Right ventricle myocardium superior (tissue), 1 donor: ENCODE results near the gene CD300LF. TPM values are rescaled to one million over a fixed set of nuclear protein-coding genes. Genes with fewer than 3 reads are reported as not detected.

Experiments used
- ATAC-seq: fragments of 200-7000 bp; cut with Tn5 transposase; one replicate; pipeline ENCODE4 v1.9.1; 2020; ENCODE audit warnings: mild to moderate bottlenecking; ENCODE audit not compliant: poor library complexity
- DNase-seq: peaks from one replicate; pipeline ENCODE4 v3.0.0-alpha.2; 2020
- intact Hi-C: fragments of 100-400 bp; cut with DNase I; formaldehyde crosslinking; loops from one replicate; pipeline ENCODE4 v1.11.2; 2022
- microRNA-seq: library from miRNA; unstranded; fragments of <30 nt; microRNA quantifications from one replicate; pipeline ENCODE4 v1.2.0, GENCODE V29; 2020
- total RNA-seq: library from RNA; stranded (reverse); fragmentation: NEBNext Ultra II Directional; extraction: Animal tissue kit (Norgen Biotek cat#: 25700); gene quantifications from one replicate; pipeline ENCODE4 v1.2.1, GENCODE V29; 2021
- donor health status: DM: no; HTN: yes; CAD: no; lungs with severe emphysema.

CD300LF gene
- total RNA-seq, 1 donor from 2014 or later = not detected

DNA sequence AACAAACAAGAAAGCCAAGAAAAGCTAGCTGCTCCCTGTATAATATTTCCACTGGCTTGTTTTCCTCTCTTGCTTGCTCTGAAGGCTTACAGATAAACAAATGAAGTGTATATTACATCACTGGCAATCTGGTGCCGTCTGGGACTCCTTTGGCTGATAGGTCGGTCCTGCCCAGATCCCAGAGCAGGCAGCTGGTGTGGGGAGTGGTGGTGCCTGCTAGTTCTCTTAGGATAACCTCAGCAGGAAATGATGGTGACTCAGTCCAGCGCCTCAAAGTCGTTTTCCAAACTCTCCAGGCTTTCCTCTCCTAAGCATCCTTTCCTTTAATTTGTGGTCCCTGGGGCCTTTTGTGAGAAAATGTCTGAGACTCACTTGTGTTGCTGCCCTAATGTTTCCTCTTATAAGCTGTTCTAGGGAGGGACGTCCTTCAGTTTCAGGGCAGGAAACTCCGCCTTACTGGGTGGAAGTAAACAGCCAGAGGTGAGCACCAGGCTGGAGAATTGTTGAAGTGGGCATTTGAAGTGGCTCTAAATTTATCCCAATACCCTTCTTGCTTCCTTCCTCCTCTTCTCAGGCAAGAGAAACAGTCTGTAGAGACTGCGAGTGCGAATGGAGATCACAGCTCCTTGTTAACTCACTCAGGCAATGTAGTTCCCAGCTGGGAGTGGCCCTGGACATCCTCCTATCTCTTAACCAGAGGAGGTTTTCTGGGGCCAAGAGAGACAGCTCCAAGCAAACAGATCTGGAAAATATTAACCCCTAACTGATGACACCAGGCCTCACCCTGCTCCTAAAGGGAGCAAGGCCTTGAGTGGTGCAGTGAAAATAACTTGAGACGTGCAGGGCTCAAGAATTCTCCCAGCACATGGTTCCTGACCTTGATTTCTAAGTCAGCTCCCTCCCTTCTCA, 34.9 kb downstream of the CD300LF start:
- DNase-seq = peak; percentile 66
- intact Hi-C loops = no loop called here
- ATAC-seq = peak; percentile 90

DNA sequence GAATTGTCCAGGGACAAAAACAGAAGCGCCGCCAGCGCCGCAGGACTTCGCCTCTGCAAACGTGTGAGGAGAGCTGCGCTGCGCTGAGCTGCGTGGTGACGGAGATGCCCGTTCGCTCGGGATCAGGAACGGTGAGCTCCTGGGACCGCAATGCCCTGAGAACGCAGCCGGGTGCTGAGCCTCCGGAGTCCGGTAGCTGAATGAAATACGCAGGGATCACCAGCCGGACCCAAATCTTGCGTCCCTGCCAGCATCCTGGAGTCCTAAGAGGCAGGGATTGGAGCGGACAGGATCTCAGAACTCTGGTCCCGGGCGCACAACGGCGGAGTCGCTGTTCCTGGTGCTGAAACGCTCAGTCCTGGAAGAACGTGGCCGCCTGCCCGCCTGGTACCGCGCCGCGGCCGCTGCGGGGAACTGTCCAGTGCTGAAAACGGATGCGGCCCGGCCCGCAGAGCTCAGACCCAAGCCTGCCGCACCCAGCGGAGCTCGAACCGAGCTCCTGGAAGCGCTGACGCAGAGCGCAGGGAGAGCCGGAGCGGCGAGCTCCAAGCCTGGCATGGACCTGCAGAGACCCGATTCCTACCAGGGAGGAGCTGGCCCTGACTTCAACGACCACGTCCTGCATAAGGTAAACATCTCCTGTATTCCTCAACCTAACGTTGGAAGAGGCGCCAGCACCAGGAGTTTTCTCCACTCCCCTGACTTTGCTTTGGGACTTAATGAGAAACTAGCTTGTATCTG, 41.5 kb downstream of the CD300LF start:
- intact Hi-C loops = no loop called here
- DNase-seq = peak; percentile 88
- peak; percentile 96 for ATAC-seq

DNA sequence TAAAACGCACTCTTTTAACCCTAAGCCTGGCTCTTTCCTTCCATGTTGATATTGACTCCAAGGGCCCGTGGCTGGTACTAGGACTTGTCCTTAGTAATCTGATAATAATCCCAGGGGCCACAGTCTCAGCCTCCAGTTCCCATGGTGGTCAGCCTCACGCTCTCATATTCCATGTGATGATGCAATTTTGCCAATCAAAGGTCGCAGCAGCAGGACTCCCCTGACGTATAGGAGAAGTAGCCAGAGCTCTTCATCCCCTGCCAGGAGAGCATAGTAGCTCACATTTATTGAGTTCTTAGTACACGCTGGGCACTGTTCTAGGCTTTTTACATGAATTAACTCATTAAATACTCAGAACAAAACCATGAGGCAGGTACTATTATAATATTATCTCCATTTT, 42.4 kb downstream of the CD300LF start:
- DNase-seq (no peak), ATAC-seq (no peak)
- intact Hi-C loops = no loop called here

DNA sequence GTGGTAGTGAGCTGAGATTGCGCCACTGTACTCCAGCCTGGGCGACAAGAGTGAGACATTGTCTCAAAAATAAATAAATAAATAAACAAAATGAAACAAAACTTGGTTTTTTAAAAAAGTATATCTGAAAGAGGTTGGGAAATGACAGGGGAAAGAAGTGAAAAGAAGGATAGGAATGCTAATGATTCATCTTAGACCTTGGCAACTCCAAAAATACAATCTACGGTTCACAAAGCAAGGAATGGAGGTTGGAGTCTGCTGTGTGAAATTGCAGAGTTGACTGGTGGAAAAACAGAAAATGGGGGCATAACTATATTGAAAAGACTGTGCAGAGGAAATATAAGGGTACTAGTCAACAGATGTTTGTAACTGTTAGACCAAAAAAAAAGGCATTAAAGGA, 49.2 kb downstream of the CD300LF start:
- no peak for DNase-seq
- intact Hi-C loops = no loop called here
- no peak for ATAC-seq

DNA sequence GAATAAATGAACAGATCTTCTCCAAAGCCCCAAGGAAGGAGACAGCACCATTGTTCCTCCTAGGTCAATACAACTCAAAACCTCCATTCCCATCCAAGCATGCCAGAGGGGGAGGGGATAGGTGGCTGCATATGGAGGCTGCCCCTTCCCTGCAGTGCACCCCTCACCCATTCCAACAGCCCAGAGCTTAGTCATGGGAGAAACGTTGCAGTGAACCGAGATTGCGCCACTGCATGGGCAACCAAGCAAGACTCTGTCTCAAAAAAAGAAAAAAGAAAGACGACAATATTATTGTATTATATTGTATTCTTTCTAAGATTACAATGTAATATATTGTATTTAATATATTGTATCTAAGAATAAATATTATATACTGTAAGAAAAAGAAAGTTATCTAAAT, 52.8 kb downstream of the CD300LF start:
- DNase-seq (no peak), ATAC-seq (no peak)
- intact Hi-C loops = loop anchor here (10.0 kb wide), 1 partner anchor 75 kb away; the partner anchor contains the start of gene RAB37

DNA sequence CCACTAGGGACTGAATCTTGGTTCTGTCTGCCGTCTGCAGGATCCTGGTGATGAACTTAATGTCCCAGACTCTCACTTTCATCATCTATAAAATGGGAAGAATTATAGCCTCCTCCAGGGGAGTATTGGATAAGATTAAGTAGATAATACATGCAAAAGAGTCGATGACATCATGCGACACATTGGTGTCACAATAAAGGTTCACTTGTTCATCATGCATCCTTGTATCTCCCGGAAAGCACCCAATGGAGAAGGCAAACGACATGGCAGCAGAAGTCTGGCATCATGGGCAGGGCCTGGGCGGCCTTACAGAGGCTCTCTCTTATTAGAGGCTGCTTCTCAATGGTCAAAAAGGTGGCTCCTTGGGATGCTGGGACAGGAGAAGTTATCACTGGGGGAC, 54.1 kb downstream of the CD300LF start:
- DNase-seq = no peak
- intact Hi-C loops = loop anchor here (10.0 kb wide), 1 partner anchor 76 kb away; the partner anchor contains the start of gene RAB37
- ATAC-seq = no peak

DNA sequence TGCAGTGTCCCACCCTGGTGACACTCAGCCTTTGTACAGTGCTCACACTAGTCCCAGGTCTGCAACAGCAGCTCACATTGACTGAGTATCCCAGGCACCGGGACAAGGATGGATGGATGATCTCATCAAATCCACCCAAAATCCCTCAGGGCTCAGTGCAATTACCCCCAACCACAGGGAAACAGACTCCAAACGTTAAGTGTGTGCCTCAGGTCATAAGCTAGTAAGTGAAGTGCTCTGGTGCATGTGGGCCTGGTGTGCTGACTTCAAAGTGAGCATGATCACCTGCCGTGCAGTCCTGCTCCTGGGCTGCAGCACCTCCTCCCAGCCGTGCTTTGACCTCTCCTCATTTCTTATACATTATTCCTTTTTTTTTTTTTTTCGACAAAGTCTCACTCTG, 58.0 kb downstream of the CD300LF start:
- intact Hi-C loops = loop anchor here (10.0 kb wide), 1 partner anchor 80 kb away; the partner anchor contains the start of gene RAB37
- no peak for DNase-seq

DNA sequence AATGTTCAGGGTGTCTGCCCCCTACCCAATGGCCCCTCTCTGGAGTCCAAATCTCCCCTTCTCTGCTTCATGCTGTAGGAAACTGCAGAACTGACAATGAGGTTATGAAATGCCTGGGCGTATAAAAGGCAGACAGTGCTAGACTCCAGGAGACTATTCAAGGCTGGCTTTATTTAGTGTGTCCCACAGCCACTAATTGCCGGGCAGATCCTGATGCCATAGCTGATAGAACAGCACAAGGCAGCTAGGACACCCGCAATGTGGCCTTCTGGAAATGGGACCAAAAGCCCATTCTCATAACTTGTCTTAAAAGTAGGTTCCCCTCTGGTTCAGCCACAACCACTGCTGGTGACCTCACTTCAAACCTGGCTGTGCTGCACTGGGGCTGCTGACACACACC, 60.7 kb downstream of the CD300LF start:
- ATAC-seq (no peak), DNase-seq (no peak)
- intact Hi-C loops = loop anchor here (10.0 kb wide), 1 partner anchor 83 kb away; the partner anchor contains the start of gene RAB37

More for the DNA sequence above, 58.0 kb downstream of the CD300LF start:
- no peak for ATAC-seq

DNA sequence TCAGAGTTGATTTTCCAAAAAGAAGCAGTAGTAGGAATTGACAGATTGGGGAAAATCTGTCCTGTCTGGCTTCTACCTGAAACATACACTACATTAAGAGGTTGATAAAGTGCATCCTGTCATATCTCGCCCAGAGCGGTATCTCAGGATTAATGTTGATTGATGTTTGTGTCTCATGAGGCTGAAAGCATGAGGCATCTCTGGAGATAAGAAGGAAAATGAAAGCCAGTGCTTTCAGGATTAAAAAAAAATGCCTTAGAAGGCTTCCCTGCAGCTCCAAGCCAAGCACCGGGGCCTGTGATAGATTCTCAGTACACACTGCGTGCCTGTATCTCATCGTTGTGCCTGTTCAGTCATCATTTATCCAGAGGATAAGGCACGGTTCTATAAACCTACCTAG, 62.8 kb downstream of the CD300LF start:
- ATAC-seq = no peak
- DNase-seq = no peak
- intact Hi-C loops = loop anchor here (10.0 kb wide), 1 partner anchor 85 kb away; the partner anchor contains the start of gene RAB37

DNA sequence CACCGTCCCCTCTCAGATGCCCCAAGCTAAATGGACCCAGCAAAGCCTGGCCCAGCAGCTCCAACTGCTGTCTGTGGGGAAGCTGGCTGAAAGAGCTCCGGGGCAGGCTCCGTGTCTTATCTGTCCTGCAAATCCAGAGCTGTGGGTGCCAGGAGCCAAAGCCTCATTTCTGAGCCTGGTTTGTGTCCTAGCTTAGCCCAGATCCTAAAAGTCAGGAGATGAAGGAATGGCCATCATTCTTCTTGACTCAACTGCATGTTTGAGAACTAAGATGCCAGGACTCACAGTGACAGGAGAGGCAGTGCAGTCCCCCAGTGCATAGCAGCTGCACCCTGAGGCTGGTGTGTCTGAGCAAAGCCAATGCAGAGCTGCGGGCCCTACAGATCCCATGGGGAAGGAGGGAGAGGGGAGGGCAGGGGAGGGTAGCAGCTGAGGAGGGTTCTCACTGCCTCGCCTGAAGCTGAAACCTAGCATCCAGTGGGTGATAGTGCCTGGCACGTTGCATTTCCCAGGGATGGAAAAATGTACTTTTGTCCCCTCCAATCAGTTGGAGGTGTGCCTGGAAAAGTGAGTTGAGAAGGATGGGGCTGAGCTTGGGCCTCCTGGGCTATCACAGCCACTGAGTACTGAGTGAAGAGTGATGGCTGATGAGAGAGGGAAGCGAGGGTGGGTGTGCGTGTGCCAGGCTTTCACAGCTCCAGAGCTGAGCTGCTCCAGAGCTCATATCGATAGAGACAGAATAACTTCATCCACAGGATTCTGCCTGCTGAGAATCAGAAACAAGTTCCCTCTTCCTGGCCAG, 64.7 kb downstream of the CD300LF start:
- ATAC-seq = peak; percentile 34
- no peak for DNase-seq
- intact Hi-C loops = no loop called here

DNA sequence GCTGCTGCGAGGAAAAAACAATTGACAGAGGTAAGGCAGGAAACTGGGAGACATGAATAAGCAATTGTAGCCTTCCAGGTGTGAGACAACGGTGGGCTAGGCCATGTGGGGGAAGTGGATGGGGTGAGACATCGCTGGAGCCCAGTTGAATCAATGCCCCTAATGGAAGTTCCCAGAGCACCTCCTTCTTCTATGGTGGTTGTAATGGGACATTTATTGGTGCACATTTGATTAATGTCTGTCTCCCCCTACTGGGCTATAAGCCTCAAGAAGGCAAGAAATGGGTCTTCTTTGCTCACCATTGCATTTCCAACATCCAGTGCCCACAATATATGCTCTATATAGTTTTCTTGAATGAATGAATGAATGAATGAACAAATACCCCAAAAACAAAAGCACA, 66.5 kb downstream of the CD300LF start:
- intact Hi-C loops = no loop called here
- no peak for DNase-seq
- no peak for ATAC-seq

DNA sequence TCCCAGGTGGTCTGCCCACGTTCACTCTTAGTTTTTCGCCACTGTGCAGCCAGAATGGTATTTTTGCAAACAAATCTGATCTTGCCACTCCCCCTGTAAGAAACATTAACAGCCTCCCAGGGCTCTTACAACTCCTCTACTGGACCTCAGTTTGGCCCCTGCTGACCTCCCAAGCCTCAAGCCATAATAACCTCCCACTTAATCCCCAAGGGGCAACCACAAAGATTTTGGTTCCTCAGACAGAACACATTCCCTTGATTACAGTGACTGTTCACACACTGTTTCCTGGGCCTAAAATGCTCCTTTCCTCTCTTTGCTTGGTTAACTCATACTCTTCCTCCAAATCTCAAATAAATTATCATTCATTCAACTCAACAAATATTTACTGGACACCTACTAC, 67.7 kb downstream of the CD300LF start:
- no peak for ATAC-seq
- DNase-seq = no peak
- intact Hi-C loops = no loop called here

DNA sequence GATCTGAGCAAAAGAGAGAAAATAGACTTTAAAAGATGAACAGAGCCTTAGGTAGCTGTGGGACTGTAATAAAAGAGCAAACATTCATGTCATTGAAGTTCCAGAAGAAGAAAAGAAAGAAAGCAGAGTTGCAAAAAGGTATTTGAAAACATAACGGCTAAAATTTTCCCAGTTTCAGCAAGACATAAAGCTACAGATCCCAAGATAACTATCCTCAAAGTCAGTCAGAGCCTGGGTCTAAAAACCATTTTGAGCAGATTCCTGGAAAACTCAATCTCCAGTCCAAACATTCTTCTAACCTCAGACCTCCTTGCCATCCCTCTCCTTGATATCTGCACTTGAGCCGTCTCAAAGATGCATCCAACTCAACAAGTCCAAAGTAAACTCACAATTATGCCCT, 68.3 kb downstream of the CD300LF start:
- no peak for DNase-seq
- intact Hi-C loops = no loop called here

More for the DNA sequence above, 68.3 kb downstream of the CD300LF start:
- no peak for ATAC-seq

Small RNA genes within 50 kb of the gene (microRNA-seq; reads per million reads assigned to microRNA genes)
- 5.5 reads per million, percentile 15 among the genes with 10 or more reads in this experiment for gene MIR3615

Other genes starting within 250 kb of the CD300LF start
- gene CD300A, start 246.3 kb downstream of the CD300LF start, total RNA-seq = 1.7 TPM
- gene CD300LB, start 181.4 kb downstream of the CD300LF start, total RNA-seq = 0.16 TPM
- gene CD300C, start 166.8 kb downstream of the CD300LF start, total RNA-seq = 1.00 TPM
- gene CD300H, start 145.4 kb downstream of the CD300LF start, total RNA-seq = not detected
- gene CD300LD, start 120.6 kb downstream of the CD300LF start, total RNA-seq = not detected
- gene CD300E, start 89.2 kb downstream of the CD300LF start, total RNA-seq = 0.38 TPM
- gene RAB37, start 24.3 kb upstream of the CD300LF start, total RNA-seq = 4.1 TPM
- 13.7 TPM for gene NHERF1, start 35.7 kb upstream of the CD300LF start, total RNA-seq
- gene NAT9, start 63.4 kb upstream of the CD300LF start, total RNA-seq = 18.6 TPM
- 0.65 TPM for gene GRIN2C, start 147.0 kb upstream of the CD300LF start, total RNA-seq
- gene FDXR, start 160.1 kb upstream of the CD300LF start, total RNA-seq = 4.6 TPM
- gene FADS6, start 180.7 kb upstream of the CD300LF start, total RNA-seq = not detected
- not detected for gene USH1G, start 210.3 kb upstream of the CD300LF start, total RNA-seq
- gene OTOP2, start 211.3 kb upstream of the CD300LF start, total RNA-seq = not detected
- not detected for gene OTOP3, start 223.0 kb upstream of the CD300LF start, total RNA-seq